ENCODE data around the gene VOPP1.

VOPP1 gene

GRCh38 chr7:55573234-55573900, 1.1 kb upstream of the VOPP1 start:
- no peak for DNase-seq (ENCODE audit: low read depth)
- no peak for TF ChIP-seq POLR2A (IDR thresholded peaks at IDR 0.05; ENCODE audit: extremely low read depth, insufficient read length)
- TF ChIP-seq MYC (IDR thresholded peaks at IDR 0.05; ENCODE audit: low read depth, low read length) = no peak
- no peak for TF ChIP-seq MAX (IDR thresholded peaks at IDR 0.05; ENCODE audit: low read depth, low read length)
- no peak for TF ChIP-seq CTCF (IDR thresholded peaks at IDR 0.05; ENCODE audit: low read depth, low read length)
- H3K4me3 ChIP-seq (ENCODE audit: low read depth, low read length) = no peak overlapping the region

GRCh38 chr7:55571511-55572377, 558 bp downstream of the VOPP1 start:
- TF ChIP-seq CTCF (IDR thresholded peaks at IDR 0.05; ENCODE audit: low read depth, low read length) (no peak), MYC (IDR thresholded peaks at IDR 0.05; ENCODE audit: low read depth, low read length) (no peak)
- DNase-seq (ENCODE audit: low read depth) = peak; percentile 80
- H3K4me3 ChIP-seq (ENCODE audit: low read depth, low read length) = peak overlapping the region; percentile 66

GRCh38 chr7:55570939-55571338, 1.4 kb downstream of the VOPP1 start:
- no peak for DNase-seq (ENCODE audit: low read depth)
- peak overlapping the region; percentile 66 for H3K4me3 ChIP-seq (ENCODE audit: low read depth, low read length)
- TF ChIP-seq POLR2A (IDR thresholded peaks at IDR 0.05; ENCODE audit: extremely low read depth, insufficient read length) (no peak), MYC (IDR thresholded peaks at IDR 0.05; ENCODE audit: low read depth, low read length) (no peak), MAX (IDR thresholded peaks at IDR 0.05; ENCODE audit: low read depth, low read length) (no peak)

GRCh38 chr7:55570218-55570873, 2.0 kb downstream of the VOPP1 start:
- no peak for DNase-seq (ENCODE audit: low read depth)
- TF ChIP-seq CTCF (IDR thresholded peaks at IDR 0.05; ENCODE audit: low read depth, low read length) = no peak
- H3K4me3 ChIP-seq (ENCODE audit: low read depth, low read length) = no peak overlapping the region

- TF ChIP-seq MAX (IDR thresholded peaks at IDR 0.05; ENCODE audit: low read depth, low read length) (no peak), POLR2A (IDR thresholded peaks at IDR 0.05; ENCODE audit: extremely low read depth, insufficient read length) (no peak), CTCF (IDR thresholded peaks at IDR 0.05; ENCODE audit: low read depth, low read length) (no peak), MYC (IDR thresholded peaks at IDR 0.05; ENCODE audit: low read depth, low read length) (no peak)
- H3K4me3 ChIP-seq (ENCODE audit: low read depth, low read length) = no peak overlapping the region
- no peak for DNase-seq (ENCODE audit: low read depth)
Observed at GRCh38 chr7:55569797-55570196, 2.5 kb downstream of the VOPP1 start.

GRCh38 chr7:55569269-55569663, 3.0 kb downstream of the VOPP1 start:
- TF ChIP-seq MYC (IDR thresholded peaks at IDR 0.05; ENCODE audit: low read depth, low read length) (no peak), POLR2A (IDR thresholded peaks at IDR 0.05; ENCODE audit: extremely low read depth, insufficient read length) (no peak), MAX (IDR thresholded peaks at IDR 0.05; ENCODE audit: low read depth, low read length) (no peak), CTCF (IDR thresholded peaks at IDR 0.05; ENCODE audit: low read depth, low read length) (no peak)
- DNase-seq (ENCODE audit: low read depth) = no peak
- H3K4me3 ChIP-seq (ENCODE audit: low read depth, low read length) = no peak overlapping the region

All from NB4 (cell line).